ENCODE results near the gene NELL2. TPM values are rescaled to one million over a fixed set of nuclear protein-coding genes. Genes with fewer than 3 reads are reported as not detected.

The NELL2 gene
- total and polyA plus RNA-seq, 9 of the 15 experiments (the other 6 are each of a cell fraction or from before 2014, with no cell fraction given): 0.32 to 1.1 (median 0.53) TPM

GRCh38 chr12:44863867-44864266 is 12.2 kb downstream of the NELL2 start:
- intact Hi-C loops (cut with micrococcal nuclease): no loop called here
- H3K9me1 ChIP-seq (ENCODE audit: control insufficient read depth, insufficient read depth, low read length): no peaks in the 10 kb centered on the region
- H3K9me3 ChIP-seq (replicated peaks; ENCODE audit: control insufficient read depth, insufficient read depth, low read depth, low read length): no peaks in the 10 kb centered on the region
- 0% methylated on average over 2 of the region's 2 CpGs for WGBS (ENCODE audit: insufficient coverage, low coverage, missing lambda C conversion rate)
- no peak overlapping the region for H2AFZ ChIP-seq (ENCODE audit: low read depth, low read length)
- H4K20me1 ChIP-seq (replicated peaks; ENCODE audit: control insufficient read depth, insufficient read depth, low read length): no peaks in the 10 kb centered on the region
- H3K4me1 ChIP-seq (replicated peaks in 1 of 2; ENCODE audit: control insufficient read depth in 2 of 2, insufficient read depth in 2 of 2, low read length in 2 of 2): no peaks in the 10 kb centered on the region
- POLR2A ChIA-PET: no interaction called here
- no peak overlapping the region for H3K4me3 ChIP-seq
- ATAC-seq (no peak), FAIRE-seq (no peak), DNase-seq (ENCODE audit: extremely low read depth in 1 of 4, low spot score in 3 of 4) (no peak)
- no TSS peak for BruUV-seq (replicated peaks)
- no peak overlapping the region for H3K9ac ChIP-seq (ENCODE audit: insufficient read depth in 1 of 2, low read depth in 2 of 2, low read length in 2 of 2)
- H3K27ac ChIP-seq (ENCODE audit: extremely low read depth, low read depth, low read length): no peak overlapping the region
- H3K27me3 ChIP-seq (ENCODE audit: control insufficient read depth in 2 of 2, insufficient read depth in 2 of 2, low read length in 2 of 2): no peaks in the 10 kb centered on the region
- TF ChIP-seq TAF7 (tag; IDR thresholded peaks at IDR 0.05) (no peak), ZC3H8 (IDR thresholded peaks at IDR 0.05) (no peak), ZBED1 (IDR thresholded peaks at IDR 0.05) (no peak), ZBTB17 (CRISPR knock-in tag; IDR thresholded peaks at IDR 0.05) (no peak), GTF2E2 (tag; IDR thresholded peaks at IDR 0.05) (no peak), CBFB (CRISPR knock-in tag; IDR thresholded peaks at IDR 0.05) (no peak), RBM17 (IDR thresholded peaks at IDR 0.05; ENCODE audit: borderline replicate concordance, low read depth, low read length) (no peak), MAFG (tag; conservative IDR thresholded peaks at IDR 0.05) (no peak), ELF1 (tag; IDR thresholded peaks at IDR 0.05) (no peak)
- TF ChIP-seq, protein P1, sequence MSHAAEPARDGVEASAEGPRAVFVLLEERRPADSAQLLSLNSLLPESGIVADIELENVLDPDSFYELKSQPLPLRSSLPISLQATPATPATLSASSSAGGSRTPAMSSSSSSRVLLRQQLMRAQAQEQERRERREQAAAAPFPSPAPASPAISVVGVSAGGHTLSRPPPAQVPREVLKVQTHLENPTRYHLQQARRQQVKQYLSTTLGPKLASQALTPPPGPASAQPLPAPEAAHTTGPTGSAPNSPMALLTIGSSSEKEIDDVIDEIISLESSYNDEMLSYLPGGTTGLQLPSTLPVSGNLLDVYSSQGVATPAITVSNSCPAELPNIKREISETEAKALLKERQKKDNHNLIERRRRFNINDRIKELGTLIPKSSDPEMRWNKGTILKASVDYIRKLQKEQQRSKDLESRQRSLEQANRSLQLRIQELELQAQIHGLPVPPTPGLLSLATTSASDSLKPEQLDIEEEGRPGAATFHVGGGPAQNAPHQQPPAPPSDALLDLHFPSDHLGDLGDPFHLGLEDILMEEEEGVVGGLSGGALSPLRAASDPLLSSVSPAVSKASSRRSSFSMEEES (CRISPR knock-in tag; IDR thresholded peaks at IDR 0.05): no peak
- no peaks in the 10 kb centered on the region for H3K36me3 ChIP-seq (ENCODE audit: control insufficient read depth, insufficient read depth, low read length)
- CTCF ChIA-PET (ENCODE audit: low intra/inter-chr PET ratio): no interaction called here
- no peak overlapping the region for H3K4me2 ChIP-seq (ENCODE audit: insufficient read depth, low read length)
- in situ Hi-C loops (cut with MboI): no loop called here
- H3K79me2 ChIP-seq (ENCODE audit: control insufficient read depth, insufficient read depth, low read length): no peaks in the 10 kb centered on the region

Data from K562 (cell line).